SK-N-SH (cell line): ENCODE measurements around the gene CPVL.

Source experiments
- MEF2A ChIP-seq: IDR thresholded peaks from 2 replicates; pipeline ENCODE4 v1.4.0; 2012; ENCODE audit warnings: low read depth, borderline replicate concordance
- TF ChIP-seq, protein P1 (sequence below): fragments of 200-600 bp; sonication (generic); IDR thresholded peaks from 2 replicates; pipeline ENCODE4 v1.6.1; 2017; ENCODE audit warnings: antibody characterized with exemption, mild to moderate bottlenecking, moderate library complexity

- TF ChIP-seq, protein P1, sequence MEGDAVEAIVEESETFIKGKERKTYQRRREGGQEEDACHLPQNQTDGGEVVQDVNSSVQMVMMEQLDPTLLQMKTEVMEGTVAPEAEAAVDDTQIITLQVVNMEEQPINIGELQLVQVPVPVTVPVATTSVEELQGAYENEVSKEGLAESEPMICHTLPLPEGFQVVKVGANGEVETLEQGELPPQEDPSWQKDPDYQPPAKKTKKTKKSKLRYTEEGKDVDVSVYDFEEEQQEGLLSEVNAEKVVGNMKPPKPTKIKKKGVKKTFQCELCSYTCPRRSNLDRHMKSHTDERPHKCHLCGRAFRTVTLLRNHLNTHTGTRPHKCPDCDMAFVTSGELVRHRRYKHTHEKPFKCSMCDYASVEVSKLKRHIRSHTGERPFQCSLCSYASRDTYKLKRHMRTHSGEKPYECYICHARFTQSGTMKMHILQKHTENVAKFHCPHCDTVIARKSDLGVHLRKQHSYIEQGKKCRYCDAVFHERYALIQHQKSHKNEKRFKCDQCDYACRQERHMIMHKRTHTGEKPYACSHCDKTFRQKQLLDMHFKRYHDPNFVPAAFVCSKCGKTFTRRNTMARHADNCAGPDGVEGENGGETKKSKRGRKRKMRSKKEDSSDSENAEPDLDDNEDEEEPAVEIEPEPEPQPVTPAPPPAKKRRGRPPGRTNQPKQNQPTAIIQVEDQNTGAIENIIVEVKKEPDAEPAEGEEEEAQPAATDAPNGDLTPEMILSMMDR = no peak
- no peak for TF ChIP-seq MEF2A
These were observed 148.2 kb downstream of the CPVL start for GRCh38 chr7:28998105-28998504.
